HepG2 (cell line): ENCODE measurements around the gene IGF2. TPM values are rescaled to one million over a fixed set of nuclear protein-coding genes. Genes with fewer than 3 reads are reported as not detected.
A peak's percentile ranks its signal among the peaks of the same experiment; 100 is the strongest.

Experiments used
- BHLHE40 ChIP-seq: IDR thresholded peaks from 2 replicates; pipeline ENCODE4 v1.6.1; 2011; ENCODE audit warnings: low read length, improper control_type of control experiment
- ETV5 ChIP-seq: IDR thresholded peaks from 2 replicates; pipeline ENCODE4 v1.6.1; 2018; ENCODE audit warnings: missing biosample characterization, missing genetic modification reagents, inconsistent platforms, borderline replicate concordance
- FOSL1 ChIP-seq: sonication (generic); formaldehyde crosslinking; IDR thresholded peaks from 2 replicates; pipeline ENCODE4 v1.9.0; 2021; ENCODE audit warnings: missing genetic modification reagents, borderline replicate concordance
- GABPA ChIP-seq, 2 experiments: IDR thresholded peaks; 2 replicates each; pipeline ENCODE4 v1.6.1; 2011 to 2016; ENCODE audit warnings: low read depth in 2 of 2, low read length in 1 of 2, missing biosample characterization in 1 of 2, missing genetic modification characterization in 1 of 2
- GATA4 ChIP-seq: sonication (generic); IDR thresholded peaks from 2 replicates; pipeline ENCODE4 v1.6.1; 2016; ENCODE audit warnings: antibody characterized with exemption, low read depth, borderline replicate concordance
- HNRNPL ChIP-seq: fragments of 200-400 bp; formaldehyde crosslinking; IDR thresholded peaks from 2 replicates; pipeline ENCODE4 v1.6.1; 2017; ENCODE audit warnings: mild to moderate bottlenecking, low read depth, low read length
- HOXA9 ChIP-seq: sonication (generic); formaldehyde crosslinking; IDR thresholded peaks from 2 replicates; pipeline ENCODE4 v1.8.1; 2022; ENCODE audit warnings: missing genetic modification reagents, mild to moderate bottlenecking, moderate library complexity, borderline replicate concordance
- IKZF4 ChIP-seq: sonication (generic); formaldehyde crosslinking; IDR thresholded peaks from 2 replicates; pipeline ENCODE4 v1.5.1; 2020; ENCODE audit warnings: borderline replicate concordance, mild to moderate bottlenecking, low read depth, missing genetic modification reagents; ENCODE audit errors: not compliant biosample characterization
- MED8 ChIP-seq: sonication (generic); formaldehyde crosslinking; IDR thresholded peaks from 2 replicates; pipeline ENCODE4 v1.8.1; 2023; ENCODE audit warnings: mild to moderate bottlenecking, missing genetic modification reagents; ENCODE audit not compliant: insufficient replicate concordance
- MXI1 ChIP-seq: IDR thresholded peaks from 3 replicates; pipeline ENCODE4 v1.6.1; 2012; ENCODE audit warnings: low read depth, low read length, inconsistent platforms, borderline replicate concordance
- POLR2AphosphoS2 ChIP-seq: IDR thresholded peaks from 2 replicates; pipeline ENCODE4 v1.6.1; 2011; ENCODE audit warnings: low read depth, low read length, improper control_type of control experiment
- RAD21 ChIP-seq: fragments of 450-650 bp; formaldehyde crosslinking; IDR thresholded peaks from 2 replicates; pipeline ENCODE4 v1.5.0; 2020; ENCODE audit warnings: mild to moderate bottlenecking
- REL ChIP-seq: sonication (generic); formaldehyde crosslinking; conservative IDR thresholded peaks from 2 replicates; pipeline ENCODE4 v1.8.0; 2022; ENCODE audit warnings: mild to moderate bottlenecking, missing genetic modification reagents, moderate library complexity
- STAT5B ChIP-seq: sonication (generic); formaldehyde crosslinking; IDR thresholded peaks from 2 replicates; pipeline ENCODE4 v1.4.0; 2020; ENCODE audit warnings: missing genetic modification reagents
- YEATS4 ChIP-seq: sonication (generic); formaldehyde crosslinking; IDR thresholded peaks from 2 replicates; pipeline ENCODE4 v1.4.0; 2020; ENCODE audit warnings: missing genetic modification reagents, borderline replicate concordance
- ZFY ChIP-seq: sonication (generic); formaldehyde crosslinking; IDR thresholded peaks from 2 replicates; pipeline ENCODE4 v1.4.0; 2020; ENCODE audit warnings: missing genetic modification reagents
- ZNF331 ChIP-seq: sonication (generic); formaldehyde crosslinking; IDR thresholded peaks from 2 replicates; pipeline ENCODE4 v1.4.0; 2020; ENCODE audit warnings: missing genetic modification reagents
- ZNF7 ChIP-seq: IDR thresholded peaks from 2 replicates; pipeline ENCODE4 v1.6.1; 2016; ENCODE audit warnings: missing biosample characterization, missing genetic modification reagents
- ZNF749 ChIP-seq: sonication (generic); formaldehyde crosslinking; IDR thresholded peaks from 2 replicates; pipeline ENCODE4 v1.8.0; 2022; ENCODE audit warnings: mild to moderate bottlenecking, missing genetic modification reagents, moderate library complexity, borderline replicate concordance
- polyA plus RNA-seq, 8 experiments: library from polyadenylated mRNA; depleted of rRNA in 3 of 8; stranded (reverse) in 7 of 8; unstranded in 1 of 8; fragments of >200 nt; fragmentation: Illumina TruSeq in 4 of 8; extraction: Trizol in 4 of 8; gene quantifications; 2 replicates each; pipeline versions ENCODE4 v1.2.1 to v1.2.3, GENCODE V29; 2011 to 2016; ENCODE audit warnings: low read depth in 4 of 8, missing spikeins in 1 of 8, mixed read lengths in 1 of 8; ENCODE audit not compliant: insufficient read depth in 1 of 8
- total RNA-seq, 5 experiments: library from RNA; depleted of rRNA; stranded (reverse); fragments of >200 nt; fragmentation: Illumina TruSeq; extraction: Trizol; gene quantifications; 2 replicates each; pipeline ENCODE4 v1.2.3, GENCODE V29; 2016; ENCODE audit warnings: low read depth in 1 of 5
- TF ChIP-seq, protein P1 (sequence below), 2 experiments: fragments of 450-650 bp in 1 of 2; sonication (generic) in 1 of 2; formaldehyde crosslinking in 1 of 2; IDR thresholded peaks; 2 replicates each; pipeline versions ENCODE4 v1.6.1 to v1.8.0; 2016 to 2022; ENCODE audit warnings: antibody characterized with exemption in 1 of 2, mild to moderate bottlenecking in 1 of 2, missing genetic modification reagents in 1 of 2
- TF ChIP-seq, protein P2 (sequence below): sonication (generic); formaldehyde crosslinking; IDR thresholded peaks from 2 replicates; pipeline ENCODE4 v1.5.0; 2020; ENCODE audit warnings: mild to moderate bottlenecking, low read depth, missing genetic modification reagents, borderline replicate concordance

IGF2 gene
- total and polyA plus RNA-seq, 2 of the 13 experiments (the other 11 are each of a cell fraction or from before 2014, with no cell fraction given): 79.1 to 254 TPM

DNA sequence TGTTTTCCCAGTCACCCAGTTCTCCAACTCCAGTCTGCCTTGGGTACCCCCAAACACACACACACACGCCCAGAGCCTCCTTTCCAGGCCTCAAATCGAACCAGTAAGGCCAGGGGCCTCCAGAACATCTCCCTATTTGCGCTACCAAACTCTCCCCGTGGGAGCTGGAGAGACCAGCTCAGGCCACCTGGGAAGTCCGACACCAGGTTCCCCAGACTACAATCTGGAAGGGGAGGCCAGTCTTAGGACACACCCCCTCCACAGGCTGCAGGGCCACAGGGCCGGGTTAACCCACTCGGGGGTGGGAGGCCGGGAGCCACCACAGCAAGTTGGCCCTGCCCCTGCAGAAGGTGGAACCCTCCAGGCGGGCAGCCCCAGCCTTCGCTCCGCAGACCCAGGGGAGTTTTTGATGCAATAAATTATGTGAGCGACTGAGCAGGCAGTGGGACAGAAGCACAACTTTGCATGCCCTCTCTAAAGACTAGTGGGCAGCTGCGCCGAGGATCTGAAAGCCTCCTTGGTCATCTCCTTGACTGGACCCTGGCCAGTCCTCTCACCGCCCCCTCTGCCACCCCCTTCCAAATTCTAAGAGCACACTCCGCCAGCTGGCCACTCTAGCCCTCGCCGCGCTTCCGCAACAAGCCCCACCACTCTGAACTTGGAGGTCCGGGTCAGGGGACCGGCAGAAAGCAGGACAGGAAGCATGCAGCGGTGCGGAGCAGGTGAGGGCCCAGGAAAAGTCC lies 2.8 kb downstream of the IGF2 start (continued):
- TF ChIP-seq, protein P1, sequence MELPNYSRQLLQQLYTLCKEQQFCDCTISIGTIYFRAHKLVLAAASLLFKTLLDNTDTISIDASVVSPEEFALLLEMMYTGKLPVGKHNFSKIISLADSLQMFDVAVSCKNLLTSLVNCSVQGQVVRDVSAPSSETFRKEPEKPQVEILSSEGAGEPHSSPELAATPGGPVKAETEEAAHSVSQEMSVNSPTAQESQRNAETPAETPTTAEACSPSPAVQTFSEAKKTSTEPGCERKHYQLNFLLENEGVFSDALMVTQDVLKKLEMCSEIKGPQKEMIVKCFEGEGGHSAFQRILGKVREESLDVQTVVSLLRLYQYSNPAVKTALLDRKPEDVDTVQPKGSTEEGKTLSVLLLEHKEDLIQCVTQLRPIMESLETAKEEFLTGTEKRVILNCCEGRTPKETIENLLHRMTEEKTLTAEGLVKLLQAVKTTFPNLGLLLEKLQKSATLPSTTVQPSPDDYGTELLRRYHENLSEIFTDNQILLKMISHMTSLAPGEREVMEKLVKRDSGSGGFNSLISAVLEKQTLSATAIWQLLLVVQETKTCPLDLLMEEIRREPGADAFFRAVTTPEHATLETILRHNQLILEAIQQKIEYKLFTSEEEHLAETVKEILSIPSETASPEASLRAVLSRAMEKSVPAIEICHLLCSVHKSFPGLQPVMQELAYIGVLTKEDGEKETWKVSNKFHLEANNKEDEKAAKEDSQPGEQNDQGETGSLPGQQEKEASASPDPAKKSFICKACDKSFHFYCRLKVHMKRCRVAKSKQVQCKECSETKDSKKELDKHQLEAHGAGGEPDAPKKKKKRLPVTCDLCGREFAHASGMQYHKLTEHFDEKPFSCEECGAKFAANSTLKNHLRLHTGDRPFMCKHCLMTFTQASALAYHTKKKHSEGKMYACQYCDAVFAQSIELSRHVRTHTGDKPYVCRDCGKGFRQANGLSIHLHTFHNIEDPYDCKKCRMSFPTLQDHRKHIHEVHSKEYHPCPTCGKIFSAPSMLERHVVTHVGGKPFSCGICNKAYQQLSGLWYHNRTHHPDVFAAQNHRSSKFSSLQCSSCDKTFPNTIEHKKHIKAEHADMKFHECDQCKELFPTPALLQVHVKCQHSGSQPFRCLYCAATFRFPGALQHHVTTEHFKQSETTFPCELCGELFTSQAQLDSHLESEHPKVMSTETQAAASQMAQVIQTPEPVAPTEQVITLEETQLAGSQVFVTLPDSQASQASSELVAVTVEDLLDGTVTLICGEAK (IDR thresholded peaks at IDR 0.05): no peak
- TF ChIP-seq, protein P1 (CRISPR knock-in tag; IDR thresholded peaks at IDR 0.05): no peak
- TF ChIP-seq GATA4 (no peak; the same call in 1 of the 2 replicates), IKZF4 (CRISPR knock-in tag) (peak; percentile 9), YEATS4 (CRISPR knock-in tag) (no peak), STAT5B (CRISPR knock-in tag) (no peak), MXI1 (no peak), FOSL1 (CRISPR knock-in tag) (no peak), ZNF7 (CRISPR knock-in tag) (no peak), RAD21 (CRISPR knock-in tag) (no peak), GABPA (IDR thresholded peaks at IDR 0.05; ENCODE audit: low read depth, low read length) (no peak), GABPA (CRISPR knock-in tag; IDR thresholded peaks at IDR 0.05; ENCODE audit: low read depth) (no peak), ZNF749 (CRISPR knock-in tag) (no peak; the same call in 1 of the 2 replicates), REL (CRISPR knock-in tag) (0 out of 2 replicates have a peak, but pooled peaks have one; percentile 58), ZFY (CRISPR knock-in tag) (no peak; the same call in 1 of the 2 replicates), ZNF331 (no peak), MED8 (peak; percentile 33), BHLHE40 (no peak), ETV5 (CRISPR knock-in tag) (no peak), HNRNPL (peak; percentile 26; the same call in 1 of the 2 replicates), POLR2AphosphoS2 (no peak), HOXA9 (peak; percentile 34; the same call in 1 of the 2 replicates)
- TF ChIP-seq, protein P2, sequence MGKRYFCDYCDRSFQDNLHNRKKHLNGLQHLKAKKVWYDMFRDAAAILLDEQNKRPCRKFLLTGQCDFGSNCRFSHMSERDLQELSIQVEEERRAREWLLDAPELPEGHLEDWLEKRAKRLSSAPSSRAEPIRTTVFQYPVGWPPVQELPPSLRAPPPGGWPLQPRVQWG (CRISPR knock-in tag): no peak
